ENCODE measurements around the gene NKX6-1.

DNA sequence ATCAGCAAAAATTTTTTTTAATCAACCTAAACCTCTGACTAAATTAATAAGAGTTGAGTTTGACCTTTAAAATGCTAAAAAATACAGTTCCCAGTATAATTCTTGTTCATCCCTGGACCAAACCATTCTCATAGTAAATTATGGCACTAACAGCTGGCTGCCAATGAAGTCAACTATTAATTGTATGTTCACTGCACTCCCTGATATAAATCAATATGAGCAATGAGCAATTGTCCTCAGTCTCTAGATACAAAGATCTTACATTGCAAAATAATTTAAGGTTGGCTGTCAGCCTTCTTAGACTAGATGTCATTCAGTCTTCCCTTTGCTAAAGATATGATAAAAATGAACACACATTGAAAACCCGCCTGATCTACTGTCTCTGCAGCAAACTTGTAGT lies 39.3 kb downstream of the NKX6-1 start:
- TF ChIP-seq REST (IDR thresholded peaks at IDR 0.05; ENCODE audit: low read depth, low read length) (no peak), RAD21 (IDR thresholded peaks at IDR 0.05; ENCODE audit: low read length) (no peak), POLR2AphosphoS5 (IDR thresholded peaks at IDR 0.05; ENCODE audit: low read depth, low read length) (no peak), SMC3 (IDR thresholded peaks at IDR 0.05; ENCODE audit: low read depth, low read length) (no peak), YY1 (IDR thresholded peaks at IDR 0.05; ENCODE audit: low read depth) (no peak), IRF3 (IDR thresholded peaks at IDR 0.05; ENCODE audit: low read depth, low read length) (no peak)

All from SK-N-SH (cell line).